Panc1 (cell line): ENCODE measurements around the gene SHC3.

ENCODE experiments used
- CTCF ChIP-seq: fragments of 450-650 bp; IDR thresholded peaks from 2 replicates; pipeline ENCODE4 v1.5.1; 2017; ENCODE audit warnings: mild to moderate bottlenecking
- POLR2AphosphoS5 ChIP-seq: IDR thresholded peaks from 2 replicates; pipeline ENCODE4 v1.6.1; 2012; ENCODE audit warnings: mild to moderate bottlenecking, low read depth, low read length, moderate library complexity
- REST ChIP-seq, 2 experiments: IDR thresholded peaks; 2 replicates each; pipeline ENCODE4 v1.6.1; 2011 to 2012; ENCODE audit warnings: low read depth in 2 of 2, control low read depth in 1 of 2, low read length in 1 of 2, mild to moderate bottlenecking in 1 of 2, moderate library complexity in 1 of 2; ENCODE audit not compliant: insufficient read depth in 1 of 2
- TCF7L2 ChIP-seq: IDR thresholded peaks from 2 replicates; pipeline ENCODE4 v1.6.1; 2011; ENCODE audit warnings: mild to moderate bottlenecking, low read depth, low read length, inconsistent platforms

- TF ChIP-seq CTCF (no peak), REST (IDR thresholded peaks at IDR 0.05; ENCODE audit: insufficient read depth in 1 of 2, low read depth in 2 of 2, low read length in 1 of 2) (no peak), POLR2AphosphoS5 (no peak), TCF7L2 (no peak)
Observed at GRCh38 chr9:89014153-89014552, 164.5 kb downstream of the SHC3 start.
